Epithelial cell of proximal tubule (primary cell): ENCODE measurements around the gene COBL. TPM values are rescaled to one million over a fixed set of nuclear protein-coding genes. Genes with fewer than 3 reads are reported as not detected.

Experiments
- DNase-seq: peaks from one replicate; pipeline ENCODE4 v3.0.0-alpha.2; 2011; ENCODE audit warnings: low read depth
- H3K4me3 ChIP-seq: 2 replicates; pipeline ENCODE4 v1.5.1; 2011; ENCODE audit warnings: low read depth, mild to moderate bottlenecking, low read length
- total RNA-seq: library from RNA; depleted of rRNA; stranded (reverse); fragments of >200 nt; gene quantifications from 2 replicates; pipeline ENCODE4 v1.2.3, GENCODE V29; 2015
- TF ChIP-seq, protein P1 (sequence below): conservative IDR thresholded peaks from 2 replicates; pipeline ENCODE4 v1.5.1; 2012; ENCODE audit warnings: low read depth, mild to moderate bottlenecking, low read length

The COBL gene
- total RNA-seq, 1 donor from 2014 or later = 6.6 TPM

DNA sequence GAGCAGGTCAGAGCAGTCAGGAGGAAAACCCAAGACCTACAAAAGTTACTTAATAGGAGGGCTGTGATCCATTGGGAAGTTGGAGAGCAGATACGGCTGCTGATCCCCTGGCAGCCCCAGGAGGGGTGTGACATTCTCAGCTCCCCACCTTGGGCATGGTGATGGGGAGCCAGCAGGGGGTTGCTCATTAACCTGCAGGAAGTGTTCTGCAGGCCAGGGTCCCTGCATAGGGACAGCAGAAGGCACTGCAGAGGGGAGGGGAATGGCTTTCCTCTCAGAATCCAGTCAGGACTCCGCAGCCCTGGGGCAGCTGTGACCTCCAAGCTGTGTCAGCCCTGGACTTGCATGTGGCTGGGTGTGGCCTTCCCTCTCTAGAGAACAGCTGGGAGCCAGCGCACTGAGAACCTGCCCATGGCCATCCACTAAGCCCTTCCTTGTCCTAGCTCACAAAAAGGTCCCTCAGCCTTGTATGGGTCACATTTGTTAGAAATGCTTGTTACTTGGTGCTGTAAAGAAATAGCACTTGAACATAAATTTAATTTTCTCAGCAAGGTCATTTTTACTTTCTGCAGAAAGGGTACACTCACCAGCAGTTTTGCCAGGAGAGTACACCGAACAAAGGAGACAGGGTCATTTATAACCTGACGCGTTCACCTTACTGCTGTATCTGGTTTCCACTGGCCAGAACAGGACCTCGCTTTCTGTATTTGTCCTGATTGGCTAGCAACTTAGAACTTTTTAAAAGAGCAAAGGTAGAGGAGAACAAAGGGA, 169.6 kb downstream of the COBL start:
- H3K4me3 ChIP-seq = no peak overlapping the region
- no peak for DNase-seq
- TF ChIP-seq, protein P1, sequence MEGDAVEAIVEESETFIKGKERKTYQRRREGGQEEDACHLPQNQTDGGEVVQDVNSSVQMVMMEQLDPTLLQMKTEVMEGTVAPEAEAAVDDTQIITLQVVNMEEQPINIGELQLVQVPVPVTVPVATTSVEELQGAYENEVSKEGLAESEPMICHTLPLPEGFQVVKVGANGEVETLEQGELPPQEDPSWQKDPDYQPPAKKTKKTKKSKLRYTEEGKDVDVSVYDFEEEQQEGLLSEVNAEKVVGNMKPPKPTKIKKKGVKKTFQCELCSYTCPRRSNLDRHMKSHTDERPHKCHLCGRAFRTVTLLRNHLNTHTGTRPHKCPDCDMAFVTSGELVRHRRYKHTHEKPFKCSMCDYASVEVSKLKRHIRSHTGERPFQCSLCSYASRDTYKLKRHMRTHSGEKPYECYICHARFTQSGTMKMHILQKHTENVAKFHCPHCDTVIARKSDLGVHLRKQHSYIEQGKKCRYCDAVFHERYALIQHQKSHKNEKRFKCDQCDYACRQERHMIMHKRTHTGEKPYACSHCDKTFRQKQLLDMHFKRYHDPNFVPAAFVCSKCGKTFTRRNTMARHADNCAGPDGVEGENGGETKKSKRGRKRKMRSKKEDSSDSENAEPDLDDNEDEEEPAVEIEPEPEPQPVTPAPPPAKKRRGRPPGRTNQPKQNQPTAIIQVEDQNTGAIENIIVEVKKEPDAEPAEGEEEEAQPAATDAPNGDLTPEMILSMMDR = no peak

DNA sequence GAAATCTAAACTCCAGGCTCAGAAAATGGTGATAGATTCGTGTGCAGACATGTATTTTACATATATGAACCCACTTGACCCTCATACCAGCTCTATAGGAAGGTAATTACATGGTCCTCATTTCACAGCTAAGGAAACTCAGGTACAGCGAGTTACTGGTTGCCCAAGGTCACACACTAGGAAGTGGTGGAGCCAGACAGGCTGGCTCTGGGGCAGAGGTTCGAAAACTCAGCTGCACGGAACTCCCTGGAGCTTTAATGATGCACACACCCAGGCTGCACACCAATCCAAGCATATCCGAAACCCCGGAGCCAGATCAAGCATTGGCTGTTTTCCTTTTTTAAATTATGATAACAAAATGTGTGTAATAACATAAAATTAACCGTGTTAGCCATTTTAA, 172.4 kb downstream of the COBL start:
- TF ChIP-seq, protein P1 = no peak
- no peak overlapping the region for H3K4me3 ChIP-seq
- no peak for DNase-seq

DNA sequence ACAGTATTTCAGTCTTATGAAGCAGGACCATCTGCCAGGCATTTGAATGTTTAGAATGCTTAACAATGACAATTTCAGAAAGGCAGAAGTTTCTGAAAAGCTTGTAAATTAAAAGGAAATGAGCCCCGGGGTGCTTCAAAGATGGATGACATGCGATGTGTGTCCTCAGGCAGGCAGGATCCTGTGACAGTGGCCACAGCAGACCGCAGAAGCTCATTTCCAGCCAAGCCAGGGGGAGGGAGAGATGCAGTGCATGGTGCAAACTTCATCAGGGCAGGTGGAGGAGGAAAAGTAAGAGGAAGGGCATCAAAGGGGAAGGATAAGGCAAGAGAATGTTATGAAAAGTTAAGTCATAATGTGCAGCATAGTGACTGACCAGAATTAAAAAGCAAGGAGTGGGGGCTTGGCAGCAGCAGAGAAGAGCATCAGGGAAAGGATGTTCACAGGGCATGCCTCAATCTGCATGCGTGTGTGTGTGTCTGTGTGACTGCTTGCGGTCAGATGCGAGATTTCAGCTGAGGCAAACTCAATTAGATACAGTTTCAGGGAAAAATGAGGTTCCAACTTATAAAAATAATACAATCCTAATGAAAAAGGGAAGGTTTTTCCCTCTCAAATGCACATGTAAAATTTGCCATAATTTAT, 173.7 kb downstream of the COBL start:
- no peak overlapping the region for H3K4me3 ChIP-seq
- TF ChIP-seq, protein P1 = no peak
- no peak for DNase-seq

DNA sequence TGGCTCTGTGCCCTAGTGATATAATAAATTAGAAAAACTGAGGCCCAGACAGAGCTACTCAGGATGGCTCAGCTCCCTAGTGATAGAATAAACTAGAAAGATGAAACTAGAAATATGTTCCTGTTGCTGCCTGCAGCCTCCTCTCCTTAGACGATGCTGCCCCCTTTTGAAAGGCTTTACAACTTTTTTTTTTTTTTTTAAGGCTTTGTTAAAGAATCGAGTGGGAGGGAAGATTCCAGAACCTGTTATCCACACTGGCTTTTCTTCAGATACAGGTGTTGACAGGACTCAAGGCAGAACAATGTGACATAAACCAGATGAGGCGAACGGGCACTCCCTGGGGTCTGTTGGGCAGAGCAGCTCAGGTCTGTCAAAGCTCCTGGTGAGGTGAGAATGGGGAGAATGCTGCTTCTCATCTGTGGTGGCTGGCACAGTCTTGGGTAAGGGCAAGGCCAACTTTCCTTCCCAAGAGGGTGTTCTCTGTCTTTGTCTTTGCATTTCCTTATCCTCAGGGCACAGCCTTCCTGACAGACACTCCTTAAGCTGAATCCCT, 175.1 kb downstream of the COBL start:
- no peak overlapping the region for H3K4me3 ChIP-seq
- DNase-seq = no peak
- TF ChIP-seq, protein P1 = peak; percentile 83

DNA sequence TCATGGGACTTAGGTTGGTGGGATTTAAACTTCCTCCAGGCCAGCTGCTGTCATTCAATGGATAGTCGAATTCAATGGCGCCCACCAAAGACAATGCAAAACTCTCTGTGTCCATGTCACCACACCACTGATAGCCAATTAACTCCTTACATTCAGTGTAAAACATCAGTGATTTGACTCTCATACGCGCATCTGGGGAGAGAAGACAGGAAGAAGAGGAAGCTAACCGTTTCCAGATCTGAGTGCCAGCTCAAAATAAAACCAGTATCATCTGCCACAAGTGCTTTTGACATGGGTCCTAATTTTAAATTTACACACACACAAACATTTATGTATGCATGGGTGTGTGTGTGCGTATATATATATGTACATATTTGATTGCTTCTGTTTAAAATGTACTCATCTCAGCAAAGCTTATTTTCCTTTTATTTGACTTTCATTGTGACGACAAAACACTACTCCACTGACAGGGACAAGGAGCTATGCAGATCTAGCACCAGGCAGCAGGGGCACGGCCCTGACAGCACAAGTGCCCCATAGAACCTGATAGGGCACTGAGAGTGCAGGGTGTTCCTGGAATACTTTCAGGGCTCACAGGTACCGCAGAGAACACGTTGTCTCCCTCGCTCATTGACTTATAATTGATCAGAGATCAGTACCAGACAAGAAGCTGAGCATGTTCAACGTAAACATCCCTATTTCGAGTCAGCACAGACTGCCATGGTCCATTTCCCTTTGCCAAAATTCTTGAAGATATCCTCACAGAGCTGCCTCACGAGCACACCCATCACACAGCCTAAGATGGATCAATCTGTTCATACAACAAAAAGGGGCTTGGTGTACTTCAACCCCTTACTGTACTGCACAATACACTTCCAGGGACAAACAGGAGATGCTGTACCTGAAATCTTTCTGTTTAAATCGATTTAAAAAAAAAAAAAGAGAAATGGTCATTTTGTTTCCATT, 176.1 kb downstream of the COBL start:
- no peak overlapping the region for H3K4me3 ChIP-seq
- TF ChIP-seq, protein P1 = no peak
- no peak for DNase-seq

DNA sequence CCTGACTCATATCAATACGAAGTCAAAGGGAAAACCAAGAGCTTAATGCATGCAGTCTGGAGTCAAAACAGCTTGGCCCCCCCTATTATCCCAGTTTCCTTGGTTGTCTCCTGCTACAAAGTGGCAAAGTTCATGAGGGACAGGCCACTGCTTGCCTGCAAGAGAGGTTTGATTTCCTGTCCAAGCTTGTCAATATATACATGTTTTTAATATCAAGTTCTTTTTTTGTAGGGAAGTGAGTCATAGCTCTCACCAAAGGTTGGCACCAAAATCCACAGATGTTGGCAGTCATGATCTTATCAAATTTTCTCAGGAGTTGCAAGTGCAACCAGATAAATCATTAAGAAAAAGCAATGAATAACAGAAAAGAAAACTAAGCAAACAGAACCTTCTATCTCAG, 176.8 kb downstream of the COBL start:
- no peak for DNase-seq
- TF ChIP-seq, protein P1 = no peak
- no peak overlapping the region for H3K4me3 ChIP-seq
